Coronary artery (tissue), 2 donors: ENCODE results near the gene TRIOBP.
"Not testable (repeated sequence)": the region's sequence is repeated elsewhere in the genome, so short reads cannot be mapped to it uniquely, and the experiment has no call there.

Experiments used
- DNase-seq: peaks from one replicate; pipeline ENCODE4 v3.0.0-alpha.2; 2017; ENCODE audit warnings: low spot score
- H3K27ac ChIP-seq, 2 donors: fragments of 200-600 bp; sonication (generic); one replicate each; pipeline ENCODE4 v1.5.1; 2016 to 2019
- H3K4me3 ChIP-seq: fragments of 200-600 bp; sonication (generic); 2 replicates; pipeline ENCODE4 v1.5.1; 2016; ENCODE audit warnings: mild to moderate bottlenecking, moderate library complexity
- TF ChIP-seq, protein P1 (sequence below): fragments of 200-600 bp; sonication (generic); IDR thresholded peaks from one replicate; pipeline ENCODE4 v1.5.1; 2019; ENCODE audit warnings: antibody characterized with exemption

The TRIOBP gene

DNA sequence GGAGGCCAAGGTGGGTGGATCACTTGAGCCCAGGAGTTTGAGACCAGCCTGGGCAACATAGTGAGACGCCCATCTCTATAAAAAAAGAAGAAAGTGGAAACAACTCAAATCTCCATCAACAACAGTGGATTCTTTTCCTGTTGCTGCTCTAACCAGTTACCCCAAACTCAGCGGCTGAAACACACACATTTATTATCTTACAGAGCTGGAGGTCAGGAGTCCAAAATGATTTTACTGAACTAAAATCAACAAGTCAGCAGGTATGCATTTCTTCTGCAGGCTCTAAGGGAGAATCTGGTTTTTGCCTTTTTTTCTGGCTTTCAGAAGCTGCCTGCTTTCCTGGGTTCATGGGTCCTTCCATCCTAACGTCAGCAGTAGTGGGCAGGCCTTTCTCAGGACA is 99.2 kb downstream of the TRIOBP start:
- Histone ChIP-seq H3K27ac (no peak overlapping the region), H3K4me3 (no peak overlapping the region)
- TF ChIP-seq, protein P1, sequence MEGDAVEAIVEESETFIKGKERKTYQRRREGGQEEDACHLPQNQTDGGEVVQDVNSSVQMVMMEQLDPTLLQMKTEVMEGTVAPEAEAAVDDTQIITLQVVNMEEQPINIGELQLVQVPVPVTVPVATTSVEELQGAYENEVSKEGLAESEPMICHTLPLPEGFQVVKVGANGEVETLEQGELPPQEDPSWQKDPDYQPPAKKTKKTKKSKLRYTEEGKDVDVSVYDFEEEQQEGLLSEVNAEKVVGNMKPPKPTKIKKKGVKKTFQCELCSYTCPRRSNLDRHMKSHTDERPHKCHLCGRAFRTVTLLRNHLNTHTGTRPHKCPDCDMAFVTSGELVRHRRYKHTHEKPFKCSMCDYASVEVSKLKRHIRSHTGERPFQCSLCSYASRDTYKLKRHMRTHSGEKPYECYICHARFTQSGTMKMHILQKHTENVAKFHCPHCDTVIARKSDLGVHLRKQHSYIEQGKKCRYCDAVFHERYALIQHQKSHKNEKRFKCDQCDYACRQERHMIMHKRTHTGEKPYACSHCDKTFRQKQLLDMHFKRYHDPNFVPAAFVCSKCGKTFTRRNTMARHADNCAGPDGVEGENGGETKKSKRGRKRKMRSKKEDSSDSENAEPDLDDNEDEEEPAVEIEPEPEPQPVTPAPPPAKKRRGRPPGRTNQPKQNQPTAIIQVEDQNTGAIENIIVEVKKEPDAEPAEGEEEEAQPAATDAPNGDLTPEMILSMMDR = no peak
- DNase-seq = no peak

DNA sequence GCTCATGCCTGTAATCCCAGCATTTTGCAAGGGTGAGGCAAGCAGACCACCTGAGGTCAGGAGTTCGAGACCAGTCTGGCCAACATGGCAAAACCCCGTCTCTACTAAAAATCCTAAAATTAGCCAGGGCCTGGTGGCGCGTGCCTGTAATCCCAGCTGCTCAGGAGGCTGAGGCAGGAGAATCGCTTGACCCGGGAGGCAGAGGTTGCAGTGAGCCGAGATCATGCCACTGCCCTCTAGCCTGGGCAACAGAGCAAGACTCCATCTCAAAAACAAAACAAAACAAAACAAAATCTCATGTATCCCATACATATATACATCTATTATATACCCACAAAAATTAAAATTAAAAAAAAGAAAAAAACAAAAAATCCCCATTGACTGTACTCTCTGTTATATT is 100.4 kb downstream of the TRIOBP start:
- DNase-seq, H3K4me3 ChIP-seq, H3K27ac ChIP-seq: not testable (repeated sequence)

DNA sequence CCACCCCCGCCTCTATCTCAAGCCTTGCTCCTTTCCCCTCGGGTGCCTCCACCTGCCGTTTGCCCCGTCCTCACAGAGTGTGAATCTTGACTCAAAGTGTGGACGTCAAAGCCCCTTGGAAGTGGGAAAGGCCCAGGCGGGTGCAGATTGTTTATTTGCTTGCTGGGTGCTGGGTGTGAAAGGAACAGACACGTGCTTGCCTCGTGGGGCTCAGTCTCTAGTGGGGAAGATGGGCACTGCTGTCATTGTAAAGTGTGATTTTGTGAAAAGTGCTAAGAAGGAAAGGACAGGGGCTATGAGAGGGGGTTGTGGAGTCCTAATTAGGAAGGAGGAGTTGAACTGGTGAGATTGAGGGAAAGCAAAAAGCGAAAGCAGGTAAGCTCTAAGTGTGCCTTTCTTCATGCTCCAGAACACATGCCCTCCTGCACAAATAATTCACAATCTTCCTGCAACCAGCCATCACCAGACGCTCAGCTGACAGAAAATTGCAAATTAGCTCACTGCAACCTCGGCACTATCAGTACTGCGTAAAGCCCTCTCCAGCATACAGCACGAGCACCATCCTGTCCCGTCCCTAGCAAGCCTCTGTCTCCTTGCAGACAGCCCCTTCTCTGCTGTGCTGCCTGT is 101.1 kb downstream of the TRIOBP start:
- TF ChIP-seq, protein P1 = no peak
- DNase-seq = no peak
- Histone ChIP-seq H3K27ac (no peak overlapping the region), H3K4me3 (no peak overlapping the region)

DNA sequence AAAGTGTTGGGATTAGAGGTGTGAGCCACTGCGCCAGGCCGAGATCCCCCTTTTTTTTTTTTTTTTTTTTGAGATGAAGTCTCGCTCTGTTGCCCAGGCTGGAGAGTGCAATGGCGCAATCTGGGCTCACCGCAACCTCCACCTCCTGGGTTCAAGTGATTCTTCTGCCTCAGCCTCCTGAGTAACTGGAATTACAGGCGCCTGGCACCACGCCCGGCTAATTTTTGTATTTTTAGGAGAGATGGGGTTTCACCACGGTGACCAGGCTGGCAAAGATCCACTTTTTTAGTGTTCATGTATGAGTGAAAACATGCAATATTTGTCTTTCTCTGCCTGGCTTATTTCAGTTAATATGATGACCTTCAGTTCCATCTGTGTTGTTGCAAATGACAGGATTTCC is 103.1 kb downstream of the TRIOBP start:
- not testable (repeated sequence) for H3K27ac ChIP-seq, H3K4me3 ChIP-seq, DNase-seq

DNA sequence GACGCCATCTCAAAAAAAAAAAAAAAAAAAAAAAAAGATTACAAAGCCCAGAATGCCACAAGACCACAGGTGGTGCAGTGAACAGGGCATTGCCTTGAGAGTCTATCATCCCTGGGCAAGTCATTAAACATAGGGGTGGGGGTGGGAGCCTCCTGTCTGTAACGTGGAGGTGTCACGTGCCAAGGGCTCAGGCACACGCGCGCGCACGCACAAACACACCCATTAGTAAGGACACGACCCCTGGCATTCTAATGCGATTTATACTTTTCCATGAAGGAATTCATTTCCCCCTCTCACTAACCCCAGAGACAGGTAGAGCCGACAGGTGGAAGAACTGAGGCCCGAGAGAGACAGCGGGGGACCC is 105.1 kb downstream of the TRIOBP start:
- Histone ChIP-seq H3K27ac (no peak overlapping the region), H3K4me3 (peak overlapping the region; percentile 91)
- no peak for DNase-seq
- TF ChIP-seq, protein P1 = no peak

DNA sequence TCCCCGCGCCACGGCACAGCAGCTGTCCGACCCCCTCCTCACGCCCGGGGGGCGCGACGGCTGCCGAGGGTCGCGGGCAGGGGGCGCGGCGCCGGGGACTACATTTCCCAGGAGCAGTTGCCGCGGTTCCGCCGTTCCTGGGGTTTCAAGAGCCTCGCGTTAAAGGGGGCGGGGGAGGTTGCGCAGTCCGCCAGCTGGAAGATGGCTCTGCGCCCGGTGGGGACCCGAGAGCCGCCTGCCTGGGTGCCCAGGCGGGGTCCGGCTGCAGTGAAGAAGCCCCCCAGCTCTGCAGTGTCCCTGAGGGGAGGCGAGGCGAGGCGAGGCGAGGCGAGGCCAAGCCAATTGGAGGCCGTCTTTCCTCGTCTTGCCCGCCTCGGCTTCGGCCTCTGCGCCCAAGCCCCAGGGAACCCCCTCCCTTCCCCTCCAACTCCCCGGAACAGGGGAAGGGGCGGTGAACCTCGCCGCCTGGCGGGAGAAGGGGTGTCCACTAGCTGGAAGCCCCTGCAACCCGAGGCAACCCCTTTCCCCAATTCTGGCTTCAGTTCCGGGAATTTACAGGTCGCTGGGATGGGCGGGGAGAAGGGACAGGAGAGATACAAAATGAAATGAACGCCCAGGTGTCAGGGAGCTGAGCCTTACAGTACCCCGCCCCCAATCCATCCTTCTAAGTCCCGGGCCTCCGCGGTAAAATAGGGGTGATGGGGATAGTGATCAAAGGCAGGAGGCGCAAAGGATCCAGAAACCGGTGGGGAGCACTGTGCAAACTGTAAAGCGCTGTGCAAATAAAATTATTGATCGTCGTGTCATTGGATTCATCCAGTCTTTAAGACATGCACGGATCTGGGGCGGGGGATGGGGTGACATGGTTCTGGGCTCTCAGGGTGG is 105.7 kb downstream of the TRIOBP start:
- TF ChIP-seq, protein P1 = no peak
- DNase-seq = no peak
- peak overlapping the region; percentile 91 for H3K4me3 ChIP-seq
- H3K27ac ChIP-seq = peak overlapping the region in 1 of 2 donors; percentile 60

DNA sequence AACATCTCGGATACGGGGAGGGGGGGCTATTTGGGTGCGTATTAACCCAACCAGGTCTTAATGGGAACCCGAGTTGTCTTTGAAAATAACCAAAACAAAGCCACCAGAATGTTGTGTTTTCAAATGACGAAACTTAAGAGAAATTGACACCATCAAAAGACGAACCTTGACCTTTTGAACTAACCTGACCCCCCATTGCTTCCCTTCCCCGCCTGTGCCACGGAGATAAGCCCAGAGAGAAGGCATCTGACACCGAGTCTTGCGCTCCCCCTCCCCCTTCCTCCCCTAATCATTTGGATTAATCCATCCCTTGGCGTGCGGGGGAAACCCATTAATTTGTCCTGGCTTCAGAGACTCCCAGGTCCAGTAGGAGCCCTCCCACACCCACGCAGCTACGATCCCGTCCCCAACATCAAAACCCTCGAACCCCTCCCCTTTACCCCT is 106.4 kb downstream of the TRIOBP start:
- DNase-seq = peak; percentile 67
- peak overlapping the region; percentile 91 for H3K4me3 ChIP-seq
- no peak overlapping the region for H3K27ac ChIP-seq
- TF ChIP-seq, protein P1 = no peak
